B cell (primary cell): ENCODE measurements around the gene RAB2B.

Experiments used
- CTCF ChIP-seq: fragments of 200-600 bp; IDR thresholded peaks from one replicate; pipeline ENCODE4 v1.8.0; 2022; ENCODE audit warnings: antibody characterized with exemption, mild to moderate bottlenecking
- EZH2 ChIP-seq: IDR thresholded peaks from 2 replicates; pipeline ENCODE4 v1.6.1; 2012; ENCODE audit warnings: borderline replicate concordance, low read depth, mild to moderate bottlenecking, moderate library complexity, low read length; ENCODE audit not compliant: insufficient read depth, poor library complexity, severe bottlenecking

GRCh38 chr14:21514341-21514740 lies 37.6 kb upstream of the RAB2B start:
- no peak for TF ChIP-seq CTCF
- no peak for TF ChIP-seq EZH2
